ENCODE measurements around the gene LZIC.

- TF ChIP-seq GATA2 (IDR thresholded peaks at IDR 0.05; ENCODE audit: low read depth, low read length), result no peak
- no peak for TF ChIP-seq GATA3 (IDR thresholded peaks at IDR 0.05; ENCODE audit: low read depth, low read length)
Observed at GRCh38 chr1:9890224-9890731, 52.9 kb downstream of the LZIC start.

Measured in SH-SY5Y (cell line).